Choroid plexus epithelial cell (primary cell): ENCODE measurements around the gene TMEM200C.

ENCODE experiments used
- DNase-seq: peaks from one replicate; pipeline ENCODE4 v3.0.0-alpha.2; 2010; ENCODE audit warnings: low read depth
- H3K4me3 ChIP-seq: 2 replicates; pipeline ENCODE4 v1.5.1; 2011; ENCODE audit warnings: low read depth, mild to moderate bottlenecking, control low read depth, low read length, moderate library complexity
- TF ChIP-seq, protein P1 (sequence below): conservative IDR thresholded peaks from 2 replicates; pipeline ENCODE4 v1.5.1; 2011; ENCODE audit warnings: low read depth, mild to moderate bottlenecking, control low read depth, inconsistent platforms, low read length, moderate library complexity

Gene TMEM200C

DNA sequence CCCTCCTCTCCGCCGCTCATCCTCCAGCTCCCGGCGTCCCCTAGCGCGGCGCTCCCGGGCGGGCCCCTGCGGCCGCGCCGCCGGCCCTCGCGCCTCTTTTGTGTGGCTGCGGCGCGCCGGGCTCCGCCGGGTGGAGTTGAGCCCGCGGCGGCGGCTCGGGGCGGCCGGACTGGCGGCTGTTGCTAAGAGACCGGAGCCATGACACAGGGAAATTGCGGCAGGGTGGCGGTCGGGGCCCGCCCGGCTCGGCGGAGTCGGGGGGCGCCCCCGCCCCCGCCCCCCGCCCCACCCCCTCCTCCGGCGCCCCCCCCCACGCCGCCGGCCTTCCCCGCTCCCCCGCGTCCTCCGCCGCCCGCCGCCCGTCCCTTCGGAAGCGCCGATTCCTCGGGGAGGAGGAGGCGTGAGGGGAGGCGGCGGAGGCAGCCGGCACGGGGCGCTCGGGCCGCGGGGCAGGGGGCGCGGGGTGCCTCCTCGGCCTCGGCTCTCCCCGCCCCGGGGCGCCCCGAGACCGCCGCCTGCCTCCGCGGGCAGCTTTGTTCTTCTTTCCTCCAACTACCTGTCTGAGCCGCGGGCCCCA is at the start of gene TMEM200C:
Gene TMEM200C, minus strand, starts transcription at position 224 of the 577 bp plus-strand sequence. CDS start 3,459 bp downstream, outside the sequence.
- no peak for DNase-seq
- TF ChIP-seq, protein P1, sequence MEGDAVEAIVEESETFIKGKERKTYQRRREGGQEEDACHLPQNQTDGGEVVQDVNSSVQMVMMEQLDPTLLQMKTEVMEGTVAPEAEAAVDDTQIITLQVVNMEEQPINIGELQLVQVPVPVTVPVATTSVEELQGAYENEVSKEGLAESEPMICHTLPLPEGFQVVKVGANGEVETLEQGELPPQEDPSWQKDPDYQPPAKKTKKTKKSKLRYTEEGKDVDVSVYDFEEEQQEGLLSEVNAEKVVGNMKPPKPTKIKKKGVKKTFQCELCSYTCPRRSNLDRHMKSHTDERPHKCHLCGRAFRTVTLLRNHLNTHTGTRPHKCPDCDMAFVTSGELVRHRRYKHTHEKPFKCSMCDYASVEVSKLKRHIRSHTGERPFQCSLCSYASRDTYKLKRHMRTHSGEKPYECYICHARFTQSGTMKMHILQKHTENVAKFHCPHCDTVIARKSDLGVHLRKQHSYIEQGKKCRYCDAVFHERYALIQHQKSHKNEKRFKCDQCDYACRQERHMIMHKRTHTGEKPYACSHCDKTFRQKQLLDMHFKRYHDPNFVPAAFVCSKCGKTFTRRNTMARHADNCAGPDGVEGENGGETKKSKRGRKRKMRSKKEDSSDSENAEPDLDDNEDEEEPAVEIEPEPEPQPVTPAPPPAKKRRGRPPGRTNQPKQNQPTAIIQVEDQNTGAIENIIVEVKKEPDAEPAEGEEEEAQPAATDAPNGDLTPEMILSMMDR, result no peak
- H3K4me3 ChIP-seq, result peak within 1 kb of the TSS; percentile 24

DNA sequence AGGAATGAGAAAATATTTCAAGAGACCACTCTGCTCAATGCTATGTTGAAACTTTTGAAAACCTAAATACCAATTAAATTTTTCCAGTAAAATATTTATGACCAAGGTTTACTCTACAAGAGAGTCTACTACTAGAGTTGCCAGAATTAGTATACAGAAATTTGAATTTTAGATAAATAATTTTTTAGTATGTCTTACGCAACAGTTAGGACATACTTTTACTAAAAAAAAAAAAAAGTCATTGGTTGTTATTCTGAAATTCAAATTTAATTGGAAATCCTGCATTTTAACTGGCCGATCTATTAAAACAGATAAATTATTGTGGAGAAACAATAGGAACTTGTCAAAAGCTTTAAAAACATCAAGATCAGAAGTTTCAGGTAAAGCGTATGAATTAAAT is 49.1 kb upstream of the TMEM200C start:
- no peak overlapping the region for H3K4me3 ChIP-seq
- no peak for DNase-seq
- TF ChIP-seq, protein P1, result no peak

DNA sequence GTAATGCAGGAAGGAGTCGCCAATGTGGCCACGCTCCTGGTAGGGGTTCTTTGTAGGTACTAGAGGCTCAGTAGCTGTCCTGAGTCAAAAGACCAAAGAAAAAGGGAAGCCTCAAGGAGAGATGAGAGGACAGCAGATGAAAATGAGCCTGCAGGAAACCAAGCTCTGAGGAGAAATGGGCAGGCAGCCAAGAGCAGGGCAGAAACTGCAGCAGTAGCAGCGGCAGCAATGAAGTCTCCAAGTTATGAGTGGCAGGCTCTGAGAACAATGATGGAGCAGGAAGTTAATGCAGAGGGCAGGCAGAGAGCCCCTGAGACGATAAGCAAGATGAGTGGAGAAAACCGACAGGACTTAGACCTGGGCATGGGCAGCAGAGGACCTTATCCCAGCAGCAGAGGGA is 48.2 kb upstream of the TMEM200C start:
- H3K4me3 ChIP-seq, result no peak overlapping the region
- TF ChIP-seq, protein P1, result no peak
- peak; percentile 29 for DNase-seq

DNA sequence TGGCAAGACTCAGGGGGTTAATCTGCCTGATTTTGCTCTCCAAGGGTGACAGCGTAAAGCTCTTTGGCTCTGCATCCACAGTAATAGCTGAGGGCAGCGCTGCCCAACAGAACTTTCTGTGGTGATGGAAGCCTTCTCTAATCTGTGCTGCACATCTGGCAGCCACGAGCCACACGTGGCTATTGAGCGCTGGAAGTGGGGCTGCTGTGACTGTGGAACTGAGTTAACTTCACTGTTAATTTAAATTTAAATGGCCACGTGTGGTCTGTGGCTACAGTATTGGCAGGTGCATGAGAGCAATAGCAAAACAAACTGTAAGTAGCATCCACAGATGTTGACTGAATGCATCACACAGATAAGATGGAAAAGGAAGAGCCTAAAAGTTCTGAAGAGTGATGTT is 47.3 kb upstream of the TMEM200C start:
- H3K4me3 ChIP-seq, result no peak overlapping the region
- TF ChIP-seq, protein P1, result no peak
- no peak for DNase-seq

DNA sequence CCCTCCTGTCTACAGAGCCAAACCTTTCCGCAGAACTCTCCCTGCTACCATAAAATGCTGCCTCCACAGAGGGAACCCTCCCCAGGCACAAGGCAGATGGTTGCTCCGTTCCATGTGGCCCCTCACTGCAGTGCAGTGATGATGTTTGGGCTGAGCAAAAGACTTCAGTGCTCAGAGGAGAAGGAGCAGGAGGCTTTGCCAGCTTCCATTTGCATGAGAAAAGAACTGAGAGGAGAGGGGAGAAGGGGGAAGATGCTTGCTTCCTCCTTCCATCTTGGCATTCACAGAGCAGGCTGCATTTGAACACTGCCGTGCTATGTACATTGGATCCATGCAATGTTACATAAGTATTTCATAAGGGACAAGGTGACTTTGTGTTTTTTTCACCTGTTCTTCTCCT is 46.6 kb upstream of the TMEM200C start:
- TF ChIP-seq, protein P1, result no peak
- no peak overlapping the region for H3K4me3 ChIP-seq
- no peak for DNase-seq

DNA sequence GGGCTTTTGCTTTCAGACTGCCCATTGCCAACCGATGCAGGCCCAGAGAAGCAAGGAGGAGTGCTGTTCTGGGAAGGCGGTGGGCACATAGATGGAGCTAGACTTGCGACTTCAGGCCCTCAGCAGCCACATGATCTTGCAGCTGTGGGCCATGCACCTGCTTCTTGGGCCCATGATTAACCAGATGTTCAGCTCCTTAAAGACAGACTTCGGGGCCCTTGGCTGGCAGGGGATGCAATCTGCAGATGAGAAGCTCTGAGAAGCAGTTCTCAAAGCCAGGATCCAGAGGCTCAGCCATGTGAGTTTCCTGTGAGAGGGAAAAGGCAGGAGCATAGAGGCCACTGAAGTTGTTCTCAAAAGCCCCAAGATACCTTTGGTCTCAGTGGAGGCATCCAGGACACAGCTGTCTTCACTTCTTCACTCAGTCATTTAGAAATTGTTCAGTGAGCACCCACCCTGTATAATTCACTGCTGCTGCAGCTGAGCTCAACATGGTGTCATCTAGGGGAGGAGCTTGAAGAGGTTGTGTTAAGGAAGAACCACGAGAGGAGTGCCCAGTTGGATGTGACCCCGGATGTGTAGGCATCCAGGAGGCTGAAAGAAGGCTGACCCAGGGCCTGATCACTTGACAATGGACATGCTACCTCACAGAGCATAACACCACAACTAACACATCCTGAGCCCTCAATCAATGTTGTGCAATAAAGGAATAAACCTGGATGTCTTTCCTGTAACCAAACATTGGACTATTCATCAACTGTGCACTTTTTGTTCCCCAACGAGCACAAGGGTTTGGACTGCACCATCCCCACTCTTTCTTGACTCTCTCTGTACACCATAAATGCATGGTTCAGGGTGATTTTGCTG is 44.7 kb upstream of the TMEM200C start:
- TF ChIP-seq, protein P1, result no peak
- DNase-seq, result no peak
- H3K4me3 ChIP-seq, result no peak overlapping the region
